ENCODE measurements around the gene TXNDC16. TPM values are rescaled to one million over a fixed set of nuclear protein-coding genes. Genes with fewer than 3 reads are reported as not detected.

TXNDC16 gene
- total RNA-seq, 2 experiments from 2014 or later: 10.4 to 11.4 TPM

DNA sequence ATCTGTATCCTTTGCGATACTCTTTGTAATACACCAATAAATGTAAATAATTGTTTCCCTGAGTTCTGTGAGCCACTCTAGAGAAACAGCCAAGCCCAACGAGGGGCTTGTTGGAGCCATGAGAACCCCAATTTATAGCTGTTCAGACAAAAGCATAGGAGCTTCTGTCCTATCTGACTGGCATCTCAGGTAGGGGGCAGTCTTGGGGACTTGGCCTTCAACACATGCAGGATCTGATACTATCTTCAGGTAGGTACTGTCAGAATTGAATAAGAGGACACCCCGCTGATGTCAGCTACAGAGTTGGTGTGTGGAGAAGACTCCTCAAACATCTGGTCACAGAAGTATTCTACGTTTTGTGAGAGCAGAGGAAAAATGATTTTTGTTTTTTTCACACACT lies 25.3 kb downstream of the TXNDC16 start:
- Histone ChIP-seq H3K4me3 (ENCODE audit: low read length) (no peak overlapping the region), H3K27ac (ENCODE audit: low read depth in 1 of 2, low read length in 2 of 2) (no peak overlapping the region), H3K4me1 (ENCODE audit: insufficient read depth, low read length) (no peaks in the 10 kb centered on the region), H3K36me3 (ENCODE audit: insufficient read depth, low read length) (no peaks in the 10 kb centered on the region), H3K9me3 (ENCODE audit: control insufficient read depth in 1 of 2, insufficient read depth in 1 of 2, low read length in 2 of 2) (no peaks in the 10 kb centered on the region), H3K27me3 (ENCODE audit: control insufficient read depth in 1 of 2, insufficient read depth in 2 of 2, low read length in 2 of 2) (no peaks in the 10 kb centered on the region)
- TF ChIP-seq, protein P1, sequence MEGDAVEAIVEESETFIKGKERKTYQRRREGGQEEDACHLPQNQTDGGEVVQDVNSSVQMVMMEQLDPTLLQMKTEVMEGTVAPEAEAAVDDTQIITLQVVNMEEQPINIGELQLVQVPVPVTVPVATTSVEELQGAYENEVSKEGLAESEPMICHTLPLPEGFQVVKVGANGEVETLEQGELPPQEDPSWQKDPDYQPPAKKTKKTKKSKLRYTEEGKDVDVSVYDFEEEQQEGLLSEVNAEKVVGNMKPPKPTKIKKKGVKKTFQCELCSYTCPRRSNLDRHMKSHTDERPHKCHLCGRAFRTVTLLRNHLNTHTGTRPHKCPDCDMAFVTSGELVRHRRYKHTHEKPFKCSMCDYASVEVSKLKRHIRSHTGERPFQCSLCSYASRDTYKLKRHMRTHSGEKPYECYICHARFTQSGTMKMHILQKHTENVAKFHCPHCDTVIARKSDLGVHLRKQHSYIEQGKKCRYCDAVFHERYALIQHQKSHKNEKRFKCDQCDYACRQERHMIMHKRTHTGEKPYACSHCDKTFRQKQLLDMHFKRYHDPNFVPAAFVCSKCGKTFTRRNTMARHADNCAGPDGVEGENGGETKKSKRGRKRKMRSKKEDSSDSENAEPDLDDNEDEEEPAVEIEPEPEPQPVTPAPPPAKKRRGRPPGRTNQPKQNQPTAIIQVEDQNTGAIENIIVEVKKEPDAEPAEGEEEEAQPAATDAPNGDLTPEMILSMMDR (IDR thresholded peaks at IDR 0.05): no peak
- Mint-ChIP-seq H3K9me3 (no peaks in the 10 kb centered on the region), H3K36me3 (ENCODE audit: low read depth) (peaks cover 30% of the 10 kb centered on the region), H3K4me3 (no peak overlapping the region), H3K4me1 (ENCODE audit: low read depth) (no peaks in the 10 kb centered on the region), H3K27me3 (no peaks in the 10 kb centered on the region), H3K27ac (no peak overlapping the region)
- POLR2A ChIA-PET: no interaction called here
- CTCF ChIA-PET: interaction anchor here (0.9 kb wide), 1 partner anchor 10 kb away, joined by 3 read pairs; no protein-coding TSS in a partner anchor
- DNase-seq: no peak
- ATAC-seq (ENCODE audit: poor library complexity): no peak
- intact Hi-C loops (cut with DNase I, micrococcal nuclease): no loop called here

- Histone ChIP-seq H3K27ac (ENCODE audit: low read depth in 1 of 2, low read length in 2 of 2) (no peak overlapping the region), H3K36me3 (ENCODE audit: insufficient read depth, low read length) (peaks cover 4% of the 10 kb centered on the region), H3K4me1 (ENCODE audit: insufficient read depth, low read length) (no peaks in the 10 kb centered on the region), H3K9me3 (ENCODE audit: control insufficient read depth in 1 of 2, insufficient read depth in 1 of 2, low read length in 2 of 2) (no peaks in the 10 kb centered on the region), H3K4me3 (ENCODE audit: low read length) (no peak overlapping the region), H3K27me3 (ENCODE audit: control insufficient read depth in 1 of 2, insufficient read depth in 2 of 2, low read length in 2 of 2) (no peaks in the 10 kb centered on the region)
- Mint-ChIP-seq H3K27me3 (no peaks in the 10 kb centered on the region), H3K36me3 (ENCODE audit: low read depth) (peaks cover 20% of the 10 kb centered on the region), H3K27ac (no peak overlapping the region), H3K4me1 (ENCODE audit: low read depth) (no peaks in the 10 kb centered on the region), H3K4me3 (no peak overlapping the region), H3K9me3 (no peaks in the 10 kb centered on the region)
- intact Hi-C loops (cut with DNase I, micrococcal nuclease): no loop called here
- POLR2A ChIA-PET: no interaction called here
- CTCF ChIA-PET: no interaction called here
- TF ChIP-seq, protein P1 (IDR thresholded peaks at IDR 0.05): no peak
- ATAC-seq (ENCODE audit: poor library complexity) (no peak), DNase-seq (no peak)
Observed at GRCh38 chr14:52522581-52523345, 29.5 kb downstream of the TXNDC16 start.

GRCh38 chr14:52522033-52522432 lies 30.3 kb downstream of the TXNDC16 start:
- no peaks in the 10 kb centered on the region for H3K9me3 Mint-ChIP-seq
- no peaks in the 10 kb centered on the region for H3K27me3 Mint-ChIP-seq
- no peaks in the 10 kb centered on the region for H3K4me1 Mint-ChIP-seq (ENCODE audit: low read depth)
- Histone ChIP-seq H3K4me3 (ENCODE audit: low read length) (no peak overlapping the region), H3K9me3 (ENCODE audit: control insufficient read depth in 1 of 2, insufficient read depth in 1 of 2, low read length in 2 of 2) (no peaks in the 10 kb centered on the region), H3K27me3 (ENCODE audit: control insufficient read depth in 1 of 2, insufficient read depth in 2 of 2, low read length in 2 of 2) (no peaks in the 10 kb centered on the region), H3K27ac (ENCODE audit: low read depth in 1 of 2, low read length in 2 of 2) (no peak overlapping the region), H3K36me3 (ENCODE audit: insufficient read depth, low read length) (peaks cover 5% of the 10 kb centered on the region), H3K4me1 (ENCODE audit: insufficient read depth, low read length) (no peaks in the 10 kb centered on the region)
- ChIA-PET POLR2A (no interaction called here), CTCF (no interaction called here)
- TF ChIP-seq, protein P1 (IDR thresholded peaks at IDR 0.05): no peak
- H3K27ac Mint-ChIP-seq: no peak overlapping the region
- DNase-seq (no peak), ATAC-seq (ENCODE audit: poor library complexity) (no peak)
- peaks cover 13% of the 10 kb centered on the region for H3K36me3 Mint-ChIP-seq (ENCODE audit: low read depth)
- intact Hi-C loops (cut with DNase I, micrococcal nuclease): no loop called here
- H3K4me3 Mint-ChIP-seq: no peak overlapping the region

Data from CD4-positive, alpha-beta T cell (primary cell).